Measurements from ENCODE around the gene PEA15. TPM values are rescaled to one million over a fixed set of nuclear protein-coding genes. Genes with fewer than 3 reads are reported as not detected.
A peak's percentile ranks its signal among the peaks of the same experiment; 100 is the strongest.

PEA15 gene
- total and polyA plus RNA-seq, 2 of the 8 experiments (the other 6 are each of a cell fraction or from before 2014, with no cell fraction given) = 71.3 to 75.1 TPM

DNA sequence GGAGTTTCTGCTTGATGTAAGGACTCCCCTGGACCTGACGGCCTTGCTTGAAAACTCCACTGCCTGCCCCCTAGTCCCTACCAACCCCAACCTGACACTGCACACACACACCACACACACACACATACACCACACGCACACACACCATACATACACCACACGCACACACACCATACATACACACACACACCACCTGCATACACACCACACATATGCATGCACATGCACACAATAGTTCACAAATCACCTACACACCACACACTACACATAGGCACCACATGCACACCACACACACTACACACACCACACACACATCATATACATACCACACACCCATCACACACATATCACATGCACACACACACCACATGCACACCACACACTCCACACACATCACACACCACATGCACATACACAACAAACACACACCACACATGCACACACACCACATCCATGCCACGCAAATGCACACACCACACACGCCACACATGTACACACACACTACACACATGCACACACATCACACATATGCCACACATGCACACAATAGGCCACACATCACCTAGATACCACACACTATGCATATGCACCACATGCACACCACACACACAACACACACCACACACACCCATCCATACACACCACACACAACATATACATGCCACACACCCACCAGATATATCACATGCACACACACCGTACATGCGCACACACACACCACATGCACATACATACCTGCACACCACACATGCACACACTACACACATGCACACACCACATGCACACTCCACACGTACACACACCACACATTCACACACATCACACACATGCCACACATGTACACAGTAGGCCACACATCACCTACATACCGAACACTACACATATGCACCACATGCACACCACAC, 11.1 kb upstream of the PEA15 start:
- no peak overlapping the region for H3K14ac ChIP-seq (ENCODE audit: insufficient read length)
- H2BK15ac ChIP-seq (ENCODE audit: low read length) = peak overlapping the region; percentile 100
- H3K4me2 ChIP-seq (ENCODE audit: insufficient read depth in 1 of 2, low read depth in 2 of 2, low read length in 2 of 2) = no peak overlapping the region
- H2AFZ ChIP-seq (ENCODE audit: low read length) = peak overlapping the region; percentile 52; the same call in 1 of the 2 replicates
- no peak overlapping the region for H3K23ac ChIP-seq (ENCODE audit: insufficient read length)
- peak overlapping the region; percentile 100 for H2AK5ac ChIP-seq (ENCODE audit: low read depth, low read length)
- peaks cover 10% of the 10 kb centered on the region for H3K23me2 ChIP-seq (ENCODE audit: low read depth, low read length)
- peaks cover 4% of the 10 kb centered on the region; the same call in 1 of the 2 replicates for H3K79me1 ChIP-seq (ENCODE audit: low read depth, low read length)
- H3K4me3 ChIP-seq (ENCODE audit: extremely low read depth in 1 of 4, insufficient read depth in 2 of 4, low read depth in 3 of 4, low read length in 4 of 4) = no peak overlapping the region
- H3K56ac ChIP-seq (replicated peaks; ENCODE audit: insufficient read length, low read depth, low read length) = peak overlapping the region; percentile 90
- 81% methylated on average over 9 of the region's 9 CpGs; no CpG with 5 or more reads in 1 of the 2 experiments for WGBS, 2 experiments (ENCODE audit: extremely low coverage in 1 of 2, insufficient coverage in 1 of 2, insufficient read length in 1 of 2, insufficient replicate concordance in 2 of 2, low coverage in 1 of 2, low lambda C conversion rate in 2 of 2, missing lambda C conversion rate in 1 of 2)
- peak overlapping the region; percentile 100 for H2BK12ac ChIP-seq (ENCODE audit: low read depth, low read length)
- CTCF ChIA-PET (ENCODE audit: partially characterized antibody) = interaction anchor here (0.6 to 8.6 kb wide), 56 partner anchors 11 to 204 kb away, joined by 3 to 195 read pairs (median 4); partner anchors contain the start of genes ATP1A2, PEA15 and PEX19
- H3K27ac ChIP-seq (ENCODE audit: low read depth, low read length) = no peak overlapping the region
- H3K4me1 ChIP-seq (replicated peaks in 1 of 4; ENCODE audit: control insufficient read depth in 3 of 4, insufficient read depth in 4 of 4, low read length in 3 of 4) = peaks cover 3 to 26% (median 8%) of the 10 kb centered on the region in 4 experiments; a peak in 6 of 7 replicates
- no peaks in the 10 kb centered on the region for H3K79me2 ChIP-seq (ENCODE audit: control insufficient read depth in 1 of 2, insufficient read depth in 2 of 2, low read length in 2 of 2)
- peak overlapping the region; percentile 71 for H3K4ac ChIP-seq (replicated peaks; ENCODE audit: insufficient read length, low read depth, low read length)
- H3K18ac ChIP-seq (ENCODE audit: extremely low read depth, low read length) = peak overlapping the region; percentile 64
- H4K20me1 ChIP-seq (replicated peaks in 1 of 2; ENCODE audit: control insufficient read depth in 1 of 2, insufficient read depth in 2 of 2, low read length in 2 of 2) = peaks cover 0 to 9% of the 10 kb centered on the region in 2 experiments
- DNase-seq (ENCODE audit: low read depth in 1 of 2, low spot score in 2 of 2) = no peak
- FAIRE-seq = peak; percentile 13
- H4K5ac ChIP-seq (ENCODE audit: insufficient read length, low read depth, low read length) = peak overlapping the region; percentile 20
- peak overlapping the region; percentile 93 for H2BK120ac ChIP-seq (replicated peaks; ENCODE audit: low read depth, low read length)
- no peaks in the 10 kb centered on the region; a peak in 1 of 7 replicates for H3K27me3 ChIP-seq (replicated peaks in 1 of 4; ENCODE audit: control insufficient read depth in 3 of 4, extremely low read depth in 1 of 4, insufficient read depth in 3 of 4, low read length in 3 of 4)
- H4K8ac ChIP-seq (ENCODE audit: extremely low read depth, insufficient read depth, low read length) = peak overlapping the region; percentile 39
- peak overlapping the region; percentile 97 for H2BK5ac ChIP-seq (ENCODE audit: low read depth, low read length)
- POLR2A ChIA-PET (ENCODE audit: partially characterized antibody) = interaction anchor here (0.6 to 5.9 kb wide), 12 partner anchors 8 to 111 kb away, joined by 3 to 61 read pairs (median 4); partner anchors contain the start of genes ATP1A2, PEA15 and PEX19
- peak overlapping the region in 3 of 4 experiments; percentile 12 to 33 (median 27); a peak in 2 of 7 replicates for H3K9ac ChIP-seq (replicated peaks in 1 of 4; ENCODE audit: extremely low read depth in 1 of 4, low read depth in 3 of 4, low read length in 3 of 4)
- no peaks in the 10 kb centered on the region for H3K9me3 ChIP-seq (ENCODE audit: insufficient read depth in 2 of 2, low read depth in 1 of 2, low read length in 1 of 2)
- no peak for TF ChIP-seq GTF2F1 (IDR thresholded peaks at IDR 0.05; ENCODE audit: borderline replicate concordance, low read depth, low read length)
- no peak for TF ChIP-seq SP4 (IDR thresholded peaks at IDR 0.05; ENCODE audit: low read length)
- no peak for TF ChIP-seq CREB1 (IDR thresholded peaks at IDR 0.05)
- TF ChIP-seq, protein P1, sequence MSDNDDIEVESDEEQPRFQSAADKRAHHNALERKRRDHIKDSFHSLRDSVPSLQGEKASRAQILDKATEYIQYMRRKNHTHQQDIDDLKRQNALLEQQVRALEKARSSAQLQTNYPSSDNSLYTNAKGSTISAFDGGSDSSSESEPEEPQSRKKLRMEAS (IDR thresholded peaks at IDR 0.05) = no peak
- no peaks in the 10 kb centered on the region; a peak in 1 of 8 replicates for H3K36me3 ChIP-seq (ENCODE audit: control insufficient read depth in 2 of 4, insufficient read depth in 4 of 4, low read length in 3 of 4)
- H2BK20ac ChIP-seq (ENCODE audit: low read length) = peak overlapping the region; percentile 98
- H4K91ac ChIP-seq (replicated peaks; ENCODE audit: insufficient read length, low read length) = peak overlapping the region; percentile 99
